Thoracic aorta (tissue), 2 donors: Measurements from ENCODE around the gene IQCB1. TPM values are rescaled to one million over a fixed set of nuclear protein-coding genes. Genes with fewer than 3 reads are reported as not detected.

Source experiments
- ATAC-seq: fragments of 150-250 bp; one replicate; pipeline ENCODE4 v1.8.0; 2017; ENCODE audit warnings: low read depth; ENCODE audit not compliant: insufficient number of reproducible peaks, low FRiP score
- DNase-seq: peaks from one replicate; pipeline ENCODE4 v3.0.0-alpha.2; 2020; ENCODE audit warnings: low spot score
- H3K27ac ChIP-seq, 2 donors: fragments of 200-600 bp; sonication (generic); 1 replicate in 1 of 2; 2 replicates in 1 of 2; pipeline ENCODE4 v1.5.1; 2016; ENCODE audit warnings: mild to moderate bottlenecking in 2 of 2, moderate library complexity in 2 of 2
- H3K27me3 ChIP-seq: fragments of 200-600 bp; sonication (generic); replicated peaks from 2 replicates; pipeline ENCODE4 v1.6.0; 2016; ENCODE audit warnings: mild to moderate bottlenecking; ENCODE audit not compliant: insufficient read depth
- H3K36me3 ChIP-seq: fragments of 200-600 bp; sonication (generic); one replicate; pipeline ENCODE4 v1.5.1; 2016
- H3K4me1 ChIP-seq, 2 donors: fragments of 200-600 bp; sonication (generic); 1 replicate in 1 of 2; 2 replicates in 1 of 2; pipeline versions ENCODE4 v1.5.1 to v1.6.0; 2016; ENCODE audit warnings: low read depth in 2 of 2, mild to moderate bottlenecking in 1 of 2; ENCODE audit not compliant: control insufficient read depth in 1 of 2
- H3K4me3 ChIP-seq: fragments of 200-600 bp; sonication (generic); 2 replicates; pipeline ENCODE4 v1.5.1; 2016; ENCODE audit warnings: mild to moderate bottlenecking
- H3K9me3 ChIP-seq: fragments of 200-600 bp; sonication (generic); 2 replicates; pipeline ENCODE4 v1.5.1; 2016
- total RNA-seq, 2 donors: library from RNA; depleted of rRNA; stranded (reverse); fragments of >200 nt; gene quantifications; one replicate each; pipeline versions ENCODE4 v1.1.0 to v1.2.3, GENCODE V29; 2016
- TF ChIP-seq, protein P1 (sequence below): fragments of 200-600 bp; sonication (generic); IDR thresholded peaks from one replicate; pipeline ENCODE4 v1.5.1; 2019; ENCODE audit warnings: antibody characterized with exemption

IQCB1 gene
- total RNA-seq, 2 donors from 2014 or later = 19.3 to 28.4 TPM

DNA sequence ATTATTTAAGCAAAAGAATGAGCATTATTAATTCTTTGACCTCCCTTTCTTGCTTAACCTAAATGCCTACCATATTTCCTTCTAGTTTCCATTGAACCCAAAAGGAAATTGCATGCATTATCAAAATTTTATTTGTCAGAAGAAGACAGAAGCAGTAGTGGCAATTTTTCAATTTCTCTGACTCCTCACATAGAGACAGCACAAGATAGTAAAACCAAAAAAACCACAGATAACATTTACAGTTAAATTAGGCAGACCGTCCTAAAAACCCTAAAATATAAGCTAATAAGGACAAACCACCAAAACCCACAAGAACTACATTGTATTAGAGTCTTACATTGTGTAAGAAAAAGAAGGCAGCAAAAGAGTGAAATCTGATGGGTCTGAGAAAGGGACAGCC lies 112.4 kb downstream of the IQCB1 start:
- DNase-seq = no peak
- no peak for ATAC-seq
- no peaks in the 10 kb centered on the region for H3K4me1 ChIP-seq
- no peak overlapping the region for H3K27ac ChIP-seq
- H3K27me3 ChIP-seq = no peaks in the 10 kb centered on the region
- TF ChIP-seq, protein P1, sequence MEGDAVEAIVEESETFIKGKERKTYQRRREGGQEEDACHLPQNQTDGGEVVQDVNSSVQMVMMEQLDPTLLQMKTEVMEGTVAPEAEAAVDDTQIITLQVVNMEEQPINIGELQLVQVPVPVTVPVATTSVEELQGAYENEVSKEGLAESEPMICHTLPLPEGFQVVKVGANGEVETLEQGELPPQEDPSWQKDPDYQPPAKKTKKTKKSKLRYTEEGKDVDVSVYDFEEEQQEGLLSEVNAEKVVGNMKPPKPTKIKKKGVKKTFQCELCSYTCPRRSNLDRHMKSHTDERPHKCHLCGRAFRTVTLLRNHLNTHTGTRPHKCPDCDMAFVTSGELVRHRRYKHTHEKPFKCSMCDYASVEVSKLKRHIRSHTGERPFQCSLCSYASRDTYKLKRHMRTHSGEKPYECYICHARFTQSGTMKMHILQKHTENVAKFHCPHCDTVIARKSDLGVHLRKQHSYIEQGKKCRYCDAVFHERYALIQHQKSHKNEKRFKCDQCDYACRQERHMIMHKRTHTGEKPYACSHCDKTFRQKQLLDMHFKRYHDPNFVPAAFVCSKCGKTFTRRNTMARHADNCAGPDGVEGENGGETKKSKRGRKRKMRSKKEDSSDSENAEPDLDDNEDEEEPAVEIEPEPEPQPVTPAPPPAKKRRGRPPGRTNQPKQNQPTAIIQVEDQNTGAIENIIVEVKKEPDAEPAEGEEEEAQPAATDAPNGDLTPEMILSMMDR = no peak
- peaks cover 48% of the 10 kb centered on the region for H3K36me3 ChIP-seq
- H3K9me3 ChIP-seq = no peaks in the 10 kb centered on the region
- H3K4me3 ChIP-seq = no peak overlapping the region

- no peak for ATAC-seq
- Histone ChIP-seq H3K27ac (no peak overlapping the region), H3K27me3 (no peaks in the 10 kb centered on the region), H3K4me1 (no peaks in the 10 kb centered on the region), H3K36me3 (peaks cover 56% of the 10 kb centered on the region), H3K9me3 (no peaks in the 10 kb centered on the region), H3K4me3 (no peak overlapping the region)
- TF ChIP-seq, protein P1 = no peak
- no peak for DNase-seq
These were observed 114.7 kb downstream of the IQCB1 start for GRCh38 chr3:121720163-121720562.

Other genes starting within 250 kb of the IQCB1 start
- gene FBXO40, start 241.7 kb downstream of the IQCB1 start, total RNA-seq = not detected
- 10 to 100 TPM; 85.2 to 94.5 TPM for gene HCLS1, start 174.2 kb downstream of the IQCB1 start, total RNA-seq
- 10 to 100 TPM; 62.3 to 78.5 TPM for gene GOLGB1, start 85.3 kb downstream of the IQCB1 start, total RNA-seq
- 1 to 10 TPM; 3.7 to 5.1 TPM for gene EAF2, start 149 bp upstream of the IQCB1 start, total RNA-seq
- 1 to 10 TPM; 4.7 to 5.1 TPM for gene SLC15A2, start 59.3 kb upstream of the IQCB1 start, total RNA-seq
- not detected for gene ILDR1, start 187.2 kb upstream of the IQCB1 start, total RNA-seq
- gene CD86, start 220.3 kb upstream of the IQCB1 start, total RNA-seq = 10 to 100 TPM in 1 of 2 donors, 1 to 10 TPM in 1; 6.0 to 18.0 TPM